ENCODE measurements around the gene SCYGR3. TPM values are rescaled to one million over a fixed set of nuclear protein-coding genes. Genes with fewer than 3 reads are reported as not detected.

SCYGR3 gene
- total RNA-seq, 1 experiment from 2014 or later: not detected

- no peak overlapping the region for H3K4ac ChIP-seq (ENCODE audit: low read depth, low read length)
- no peak overlapping the region for H4K91ac ChIP-seq (ENCODE audit: insufficient read length, low read depth, low read length)
- H3K27ac Mint-ChIP-seq: no peak overlapping the region
- no peak overlapping the region for H4K8ac ChIP-seq (replicated peaks; ENCODE audit: insufficient read length, low read depth, low read length)
- no peak overlapping the region for H2BK5ac ChIP-seq (ENCODE audit: insufficient read length, low read length)
- no peak overlapping the region for H4K5ac ChIP-seq (ENCODE audit: insufficient read length, low read depth, low read length)
- H2AFZ ChIP-seq (ENCODE audit: low read length): no peak overlapping the region
- H3K79me1 ChIP-seq (ENCODE audit: insufficient read depth, low read depth, low read length, poor library complexity, severe bottlenecking): no peaks in the 10 kb centered on the region
- no peak overlapping the region for H3K23ac ChIP-seq (ENCODE audit: insufficient read length, low read depth, low read length)
- H3K4me3 Mint-ChIP-seq: no peak overlapping the region
- H3K23me2 ChIP-seq (ENCODE audit: insufficient read length, low read depth, low read length, poor library complexity, severe bottlenecking): no peaks in the 10 kb centered on the region
- H2AK5ac ChIP-seq (ENCODE audit: insufficient read length, low read length): no peak overlapping the region
- H3K4me1 ChIP-seq (ENCODE audit: insufficient read depth, low read length): no peaks in the 10 kb centered on the region
- H3K14ac ChIP-seq (ENCODE audit: insufficient read depth, low read length): no peak overlapping the region
- H3K56ac ChIP-seq (ENCODE audit: insufficient read length, low read depth, low read length): no peak overlapping the region
- peaks cover 15 to 17% of the 10 kb centered on the region in 2 experiments for H3K9me3 Mint-ChIP-seq
- TF ChIP-seq CTCF (conservative IDR thresholded peaks at IDR 0.05): no peak
- no peak overlapping the region for H2BK20ac ChIP-seq (ENCODE audit: low read depth, low read length, poor library complexity, severe bottlenecking)
- H3K27me3 ChIP-seq (ENCODE audit: insufficient read depth, low read length): no peaks in the 10 kb centered on the region
- no peaks in the 10 kb centered on the region for H3K27me3 Mint-ChIP-seq (ENCODE audit: low read depth)
- H3K36me3 Mint-ChIP-seq (ENCODE audit: insufficient read depth in 1 of 3, low read depth in 3 of 3): peaks cover 5 to 12% (median 7%) of the 10 kb centered on the region in 3 experiments; a peak in 5 of 7 replicates
- H3T11ph ChIP-seq (ENCODE audit: low read length): no peak overlapping the region
- DNase-seq: no peak
- H4K20me1 ChIP-seq (ENCODE audit: control insufficient read depth, insufficient read depth, insufficient read length): no peaks in the 10 kb centered on the region
- no peak overlapping the region for H3K4me2 ChIP-seq (ENCODE audit: insufficient read depth, insufficient read length, low read length)
- no peak overlapping the region for H3K27ac ChIP-seq (ENCODE audit: insufficient read length, low read depth, low read length)
- H2BK120ac ChIP-seq (ENCODE audit: low read depth, low read length, poor library complexity, severe bottlenecking): no peak overlapping the region
- H3K79me2 ChIP-seq (ENCODE audit: insufficient read depth, low read length): no peaks in the 10 kb centered on the region
- no peak overlapping the region for H2BK12ac ChIP-seq (ENCODE audit: insufficient read length, low read depth, low read length)
- H2BK15ac ChIP-seq (ENCODE audit: low read depth, low read length): no peak overlapping the region
- no peak overlapping the region for H3K9ac ChIP-seq (ENCODE audit: extremely low read depth, insufficient read length, low read length)
- H3K9me3 ChIP-seq (ENCODE audit: control insufficient read depth, low read depth, low read length): peaks cover 4% of the 10 kb centered on the region
- H3K4me1 Mint-ChIP-seq: peaks cover 2 to 3% of the 10 kb centered on the region in 2 experiments
- H3K18ac ChIP-seq (ENCODE audit: insufficient read length, low read depth, low read length): no peak overlapping the region
Observed at GRCh38 chr2:227582369-227582768, 32.3 kb downstream of the SCYGR3 start.
